ENCODE data around the gene NOXA1. TPM values are rescaled to one million over a fixed set of nuclear protein-coding genes. Genes with fewer than 3 reads are reported as not detected.

Gene NOXA1
- total RNA-seq, 1 donor from 2014 or later = 0.49 TPM

DNA sequence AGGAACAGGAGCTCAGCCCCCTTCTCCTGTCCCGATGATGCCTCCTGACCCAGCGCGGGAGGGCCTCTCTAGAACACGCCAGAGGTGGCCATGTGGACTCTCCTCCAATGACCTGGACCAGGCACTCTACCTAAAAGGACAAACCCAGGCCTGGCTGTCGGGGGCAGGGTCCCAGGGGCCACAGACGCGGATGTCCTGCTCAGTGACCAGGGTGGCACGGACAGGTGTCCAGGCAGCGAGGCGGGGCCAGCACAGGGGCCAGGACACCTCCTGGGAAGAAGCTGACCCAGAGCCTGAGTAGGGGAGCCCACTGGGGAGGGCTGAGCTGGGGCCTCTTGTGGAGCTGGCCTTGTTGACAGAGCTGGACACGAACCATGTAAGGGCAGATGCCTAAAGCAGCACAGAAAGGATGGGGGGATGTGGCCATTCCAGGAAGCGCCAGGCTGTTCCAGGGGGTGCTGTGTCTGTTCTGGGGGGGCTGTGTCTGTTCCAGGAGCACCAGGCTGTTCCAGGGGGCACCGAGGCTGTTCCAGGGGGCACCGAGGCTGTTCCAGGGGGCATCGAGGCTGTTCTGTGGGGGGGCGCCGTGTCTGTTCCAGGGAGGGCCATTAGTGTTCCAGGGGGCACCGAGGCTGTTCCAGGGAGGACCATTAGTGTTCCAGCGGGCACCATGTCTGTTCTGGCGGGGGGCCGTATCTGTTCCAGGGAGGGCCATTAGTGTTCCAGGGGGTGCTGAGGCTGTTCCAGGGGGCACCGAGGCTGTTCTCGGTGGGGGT is 30.8 kb upstream of the NOXA1 start:
- no peak for DNase-seq (ENCODE audit: low spot score)
- Mint-ChIP-seq H3K36me3 (ENCODE audit: low read depth) (no peaks in the 10 kb centered on the region), H3K27ac (no peak overlapping the region), H3K9me3 (no peaks in the 10 kb centered on the region), H3K4me1 (ENCODE audit: low read depth) (no peaks in the 10 kb centered on the region), H3K27me3 (ENCODE audit: insufficient read depth) (no peaks in the 10 kb centered on the region), H3K4me3 (no peak overlapping the region)
- intact Hi-C loops (cut with micrococcal nuclease) = no loop called here

DNA sequence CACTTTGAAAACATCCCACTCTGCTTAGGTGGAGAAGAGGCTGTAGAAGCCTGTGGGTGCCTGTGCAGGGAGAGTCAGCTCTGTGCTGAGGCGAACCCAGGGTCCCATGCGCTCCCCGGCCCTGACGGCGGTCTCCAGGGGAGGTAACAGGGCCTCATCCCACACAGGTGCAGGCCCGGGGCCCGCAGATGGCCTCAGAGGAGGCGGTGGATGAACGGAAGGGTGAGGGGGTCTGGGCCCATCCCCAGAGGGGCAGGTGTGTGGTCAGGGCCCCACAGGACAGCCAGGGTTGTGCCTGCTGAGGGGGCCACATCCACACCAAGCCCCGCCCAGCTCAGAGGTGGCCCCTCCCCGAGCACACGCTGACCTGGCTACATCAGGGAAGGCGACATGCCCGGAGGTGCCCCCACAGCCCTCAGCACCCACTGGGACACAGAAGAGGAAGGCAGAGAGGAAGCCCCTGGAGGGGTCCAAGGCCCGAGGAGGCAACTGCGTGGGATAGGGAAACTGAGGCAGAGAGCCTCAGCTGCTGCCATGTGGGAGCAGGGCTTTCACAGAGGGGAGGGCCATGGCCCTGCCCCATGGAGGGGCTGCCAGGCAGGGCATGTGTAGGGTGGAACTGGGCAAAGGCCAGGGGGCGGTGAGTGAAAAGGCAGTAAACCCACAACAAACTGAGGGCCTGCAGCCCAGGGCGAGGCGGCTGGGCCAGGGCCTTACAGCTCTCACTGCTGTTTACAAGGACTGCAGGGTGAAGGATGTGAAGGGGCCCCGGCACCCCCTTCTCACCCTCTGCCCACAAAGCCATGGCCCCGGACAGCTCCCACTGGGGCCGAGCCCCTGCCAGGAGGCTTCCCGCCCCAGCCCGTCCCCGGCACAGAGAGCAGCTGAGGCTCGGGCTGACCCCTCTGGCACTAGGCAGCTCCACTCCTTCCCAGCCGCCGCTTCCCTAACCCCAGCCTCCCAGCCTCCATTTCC is 29.7 kb upstream of the NOXA1 start:
- no peak overlapping the region for H3K4me3 Mint-ChIP-seq
- no peak for DNase-seq (ENCODE audit: low spot score)
- no peak overlapping the region for H3K27ac Mint-ChIP-seq
- no peaks in the 10 kb centered on the region for H3K36me3 Mint-ChIP-seq (ENCODE audit: low read depth)
- no peaks in the 10 kb centered on the region for H3K9me3 Mint-ChIP-seq
- intact Hi-C loops (cut with micrococcal nuclease) = no loop called here
- H3K27me3 Mint-ChIP-seq (ENCODE audit: insufficient read depth) = peaks cover 2% of the 10 kb centered on the region
- H3K4me1 Mint-ChIP-seq (ENCODE audit: low read depth) = no peaks in the 10 kb centered on the region

DNA sequence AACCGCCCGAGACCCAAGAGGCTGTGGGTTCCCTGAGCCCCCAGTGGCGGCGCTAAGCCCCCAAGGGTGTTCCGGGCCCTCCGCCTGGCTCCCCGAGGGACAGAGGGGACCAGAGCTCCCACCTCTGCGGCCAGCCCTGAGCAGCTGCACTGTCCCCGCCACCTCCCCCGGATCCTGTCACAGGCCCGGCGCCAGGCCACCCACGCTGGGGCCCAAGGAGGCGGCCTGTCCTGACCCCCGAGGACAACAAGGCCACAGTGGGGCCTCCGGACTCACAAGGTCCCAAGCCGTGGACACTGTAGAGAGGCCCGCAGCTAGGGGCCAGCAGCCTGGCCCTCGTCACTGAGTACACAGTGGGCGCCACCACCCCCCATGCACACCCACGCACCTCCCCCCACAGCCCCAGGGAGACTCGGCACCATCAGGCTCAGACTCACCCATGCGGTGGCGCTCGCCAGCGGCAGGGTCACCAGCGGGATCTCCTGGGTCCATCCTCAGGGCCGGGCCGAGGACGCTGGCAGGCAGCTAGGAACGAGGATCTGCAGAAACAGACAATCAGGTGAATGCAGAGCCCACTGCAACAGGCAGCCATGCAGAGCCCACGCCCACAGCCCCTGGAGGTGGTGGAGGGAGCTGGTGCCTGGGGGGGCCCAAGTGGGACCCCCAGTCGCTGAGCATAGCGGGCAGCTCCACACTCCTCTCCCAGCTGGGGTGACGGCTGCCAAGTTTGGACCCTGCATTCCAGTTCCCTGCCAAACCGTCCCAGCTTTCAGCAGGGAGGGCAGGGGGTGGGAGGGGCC is 28.1 kb upstream of the NOXA1 start:
- H3K27ac Mint-ChIP-seq = no peak overlapping the region
- no peaks in the 10 kb centered on the region for H3K36me3 Mint-ChIP-seq (ENCODE audit: low read depth)
- H3K9me3 Mint-ChIP-seq = no peaks in the 10 kb centered on the region
- peaks cover 2% of the 10 kb centered on the region for H3K27me3 Mint-ChIP-seq (ENCODE audit: insufficient read depth)
- DNase-seq (ENCODE audit: low spot score) = no peak
- H3K4me3 Mint-ChIP-seq = no peak overlapping the region
- H3K4me1 Mint-ChIP-seq (ENCODE audit: low read depth) = no peaks in the 10 kb centered on the region
- intact Hi-C loops (cut with micrococcal nuclease) = no loop called here

GRCh38 chr9:137395666-137396010 is 27.6 kb upstream of the NOXA1 start:
- Mint-ChIP-seq H3K27ac (no peak overlapping the region), H3K36me3 (ENCODE audit: low read depth) (no peaks in the 10 kb centered on the region), H3K4me1 (ENCODE audit: low read depth) (no peaks in the 10 kb centered on the region), H3K9me3 (no peaks in the 10 kb centered on the region), H3K4me3 (no peak overlapping the region), H3K27me3 (ENCODE audit: insufficient read depth) (peaks cover 2% of the 10 kb centered on the region)
- intact Hi-C loops (cut with micrococcal nuclease) = no loop called here
- no peak for DNase-seq (ENCODE audit: low spot score)

DNA sequence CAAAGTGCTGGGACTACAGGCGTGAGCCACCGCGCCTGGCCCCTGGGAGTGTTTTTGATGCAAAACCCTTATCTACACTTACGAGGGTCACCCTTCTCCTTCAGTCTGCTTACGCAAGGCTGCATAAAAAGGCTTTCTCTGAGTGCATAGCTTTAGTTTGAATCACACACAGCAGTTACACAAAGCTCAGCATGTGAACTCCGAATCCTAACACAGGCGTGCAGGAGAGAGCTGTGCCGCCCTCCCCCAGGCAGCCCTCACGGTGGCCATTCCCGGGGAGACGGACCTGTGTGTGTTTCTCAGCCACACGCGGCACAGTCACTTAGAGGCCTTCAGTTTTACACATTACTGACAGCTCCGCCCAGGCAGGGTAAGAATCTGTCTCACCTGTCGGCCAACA is 27.0 kb upstream of the NOXA1 start:
- Mint-ChIP-seq H3K27ac (no peak overlapping the region), H3K9me3 (no peaks in the 10 kb centered on the region), H3K4me1 (ENCODE audit: low read depth) (no peaks in the 10 kb centered on the region), H3K27me3 (ENCODE audit: insufficient read depth) (peaks cover 2% of the 10 kb centered on the region), H3K36me3 (ENCODE audit: low read depth) (no peaks in the 10 kb centered on the region), H3K4me3 (no peak overlapping the region)
- intact Hi-C loops (cut with micrococcal nuclease) = no loop called here
- DNase-seq (ENCODE audit: low spot score) = no peak

DNA sequence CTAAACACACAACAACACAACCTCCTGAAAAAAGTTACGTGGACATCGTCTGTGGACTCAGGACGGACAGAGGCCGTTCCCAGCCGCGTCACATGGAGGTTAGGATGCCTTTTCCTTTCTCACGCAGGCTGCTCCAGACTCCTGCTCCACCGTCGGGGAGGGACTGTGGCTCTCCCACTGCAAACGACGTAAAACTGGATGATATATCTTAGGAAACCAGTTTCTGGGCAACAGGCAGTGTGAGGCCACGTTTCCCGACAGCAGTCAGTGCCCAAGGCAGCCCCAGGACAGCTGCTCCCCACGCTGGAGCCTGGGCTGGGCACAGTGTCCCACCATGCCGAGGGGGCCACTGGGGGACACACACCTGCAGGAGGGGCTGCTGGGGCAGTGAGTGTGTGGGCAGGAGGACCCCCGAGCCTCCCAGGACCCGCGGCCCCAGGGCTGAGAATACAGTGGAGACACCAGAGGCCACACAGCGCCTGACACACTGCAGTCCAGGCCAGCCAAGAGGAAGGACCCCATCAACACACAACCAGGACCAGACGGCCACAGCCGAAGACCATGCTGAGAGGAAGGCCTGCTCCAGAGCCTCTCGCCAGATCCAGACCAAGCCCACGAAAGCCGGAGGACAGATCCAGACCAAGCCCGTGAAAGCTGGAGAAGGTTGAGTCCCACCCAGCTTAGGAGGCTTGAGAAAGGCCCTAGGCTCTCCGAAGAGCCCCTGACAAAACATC is 26.4 kb upstream of the NOXA1 start:
- Mint-ChIP-seq H3K27me3 (ENCODE audit: insufficient read depth) (peaks cover 2% of the 10 kb centered on the region), H3K36me3 (ENCODE audit: low read depth) (no peaks in the 10 kb centered on the region), H3K27ac (no peak overlapping the region), H3K9me3 (no peaks in the 10 kb centered on the region), H3K4me3 (no peak overlapping the region), H3K4me1 (ENCODE audit: low read depth) (no peaks in the 10 kb centered on the region)
- intact Hi-C loops (cut with micrococcal nuclease) = no loop called here
- no peak for DNase-seq (ENCODE audit: low spot score)

- no peaks in the 10 kb centered on the region for H3K36me3 Mint-ChIP-seq (ENCODE audit: low read depth)
- intact Hi-C loops (cut with micrococcal nuclease) = no loop called here
- no peak overlapping the region for H3K4me3 Mint-ChIP-seq
- H3K27me3 Mint-ChIP-seq (ENCODE audit: insufficient read depth) = peaks cover 2% of the 10 kb centered on the region
- no peak overlapping the region for H3K27ac Mint-ChIP-seq
- H3K9me3 Mint-ChIP-seq = no peaks in the 10 kb centered on the region
- H3K4me1 Mint-ChIP-seq (ENCODE audit: low read depth) = no peaks in the 10 kb centered on the region
- no peak for DNase-seq (ENCODE audit: low spot score)
Measured at GRCh38 chr9:137397675-137398423, 25.3 kb upstream of the NOXA1 start.

- H3K27me3 Mint-ChIP-seq (ENCODE audit: insufficient read depth) = peaks cover 2% of the 10 kb centered on the region
- DNase-seq (ENCODE audit: low spot score) = no peak
- intact Hi-C loops (cut with micrococcal nuclease) = no loop called here
- H3K4me1 Mint-ChIP-seq (ENCODE audit: low read depth) = no peaks in the 10 kb centered on the region
- H3K27ac Mint-ChIP-seq = no peak overlapping the region
- no peaks in the 10 kb centered on the region for H3K36me3 Mint-ChIP-seq (ENCODE audit: low read depth)
- no peak overlapping the region for H3K4me3 Mint-ChIP-seq
- no peaks in the 10 kb centered on the region for H3K9me3 Mint-ChIP-seq
Measured at GRCh38 chr9:137398561-137399468, 24.4 kb upstream of the NOXA1 start.

GRCh38 chr9:137402746-137403145 is 20.4 kb upstream of the NOXA1 start:
- Mint-ChIP-seq H3K4me3 (no peak overlapping the region), H3K4me1 (ENCODE audit: low read depth) (no peaks in the 10 kb centered on the region), H3K27me3 (ENCODE audit: insufficient read depth) (peaks cover 5% of the 10 kb centered on the region), H3K9me3 (no peaks in the 10 kb centered on the region), H3K36me3 (ENCODE audit: low read depth) (no peaks in the 10 kb centered on the region), H3K27ac (no peak overlapping the region)
- intact Hi-C loops (cut with micrococcal nuclease) = no loop called here
- DNase-seq (ENCODE audit: low spot score) = no peak

DNA sequence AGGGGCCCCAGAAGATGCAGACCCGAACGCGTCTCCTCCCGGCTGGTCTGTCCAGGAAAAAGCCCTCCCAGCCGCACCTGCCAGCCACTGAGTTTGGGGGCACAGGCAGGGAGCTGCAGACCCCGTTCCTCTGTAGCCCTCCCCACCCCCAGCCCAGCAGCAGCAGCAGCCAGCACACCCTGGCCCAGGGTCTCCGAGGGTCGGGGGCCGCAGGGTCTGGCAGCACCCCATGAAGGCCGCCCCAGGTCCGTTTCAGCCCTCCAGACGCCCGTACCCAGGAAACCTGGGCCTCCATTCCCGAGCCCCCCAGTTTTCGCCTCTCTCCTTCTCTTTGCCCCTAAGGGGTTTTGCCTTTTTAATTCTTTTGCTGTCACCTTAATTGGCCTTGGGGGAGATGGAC is 19.9 kb upstream of the NOXA1 start:
- peaks cover 4% of the 10 kb centered on the region for H3K27me3 Mint-ChIP-seq (ENCODE audit: insufficient read depth)
- no peak for DNase-seq (ENCODE audit: low spot score)
- no peaks in the 10 kb centered on the region for H3K9me3 Mint-ChIP-seq
- H3K36me3 Mint-ChIP-seq (ENCODE audit: low read depth) = no peaks in the 10 kb centered on the region
- H3K27ac Mint-ChIP-seq = no peak overlapping the region
- intact Hi-C loops (cut with micrococcal nuclease) = no loop called here
- H3K4me1 Mint-ChIP-seq (ENCODE audit: low read depth) = no peaks in the 10 kb centered on the region
- H3K4me3 Mint-ChIP-seq = no peak overlapping the region

DNA sequence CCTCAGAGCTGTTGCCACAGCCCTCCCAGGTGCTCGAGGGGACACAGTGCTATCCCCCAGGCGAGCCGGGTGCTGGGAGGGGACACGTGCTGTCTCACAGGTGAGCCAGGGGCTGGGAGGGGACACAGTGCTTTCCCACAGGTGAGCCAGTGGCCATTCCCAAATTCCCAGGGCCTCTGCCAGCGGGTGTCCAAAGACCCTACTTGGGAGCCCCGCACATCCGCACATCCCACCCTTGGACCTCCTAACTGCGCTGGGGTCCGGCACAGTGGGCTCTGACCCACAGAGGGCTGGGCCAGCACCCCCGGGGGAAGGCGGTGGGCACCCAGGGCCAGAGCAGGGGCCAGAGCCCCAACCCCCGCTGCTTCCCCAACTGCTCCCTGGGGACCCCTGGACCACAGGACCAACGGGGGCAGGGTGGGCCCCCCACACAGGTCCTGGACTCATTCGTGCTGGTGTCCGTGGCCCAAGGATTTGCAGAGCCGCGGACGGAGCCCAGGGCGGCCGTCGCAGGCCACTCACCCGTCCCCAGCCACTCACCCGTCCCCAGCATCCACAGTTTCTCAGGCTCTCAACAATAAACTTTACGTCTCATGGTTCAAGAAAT is 18.1 kb upstream of the NOXA1 start:
- Mint-ChIP-seq H3K27me3 (ENCODE audit: insufficient read depth) (peaks cover 3% of the 10 kb centered on the region), H3K36me3 (ENCODE audit: low read depth) (no peaks in the 10 kb centered on the region), H3K27ac (no peak overlapping the region), H3K4me1 (ENCODE audit: low read depth) (no peaks in the 10 kb centered on the region), H3K4me3 (no peak overlapping the region), H3K9me3 (no peaks in the 10 kb centered on the region)
- no peak for DNase-seq (ENCODE audit: low spot score)
- intact Hi-C loops (cut with micrococcal nuclease) = no loop called here
